Keratinocyte (primary cell): Measurements from ENCODE around the gene BMAL2. TPM values are rescaled to one million over a fixed set of nuclear protein-coding genes. Genes with fewer than 3 reads are reported as not detected.

Experiments used
- DNase-seq: peaks from one replicate; pipeline ENCODE4 v3.0.0-alpha.2; 2011; ENCODE audit warnings: low read depth, missing footprints, low spot score
- FAIRE-seq: peaks from 2 replicates; lab custom pipeline; 2011; peaks lifted over from hg19 to GRCh38; lab: Jason Lieb, UNC
- H2AFZ ChIP-seq: 2 replicates; pipeline ENCODE4 v1.6.0; 2012; ENCODE audit warnings: low read length, control low read depth, inconsistent platforms; ENCODE audit not compliant: control insufficient read depth
- H3K27ac ChIP-seq: 2 replicates; pipeline ENCODE4 v1.5.1; 2011; ENCODE audit warnings: low read length; ENCODE audit not compliant: control insufficient read depth, insufficient read depth
- H3K27me3 ChIP-seq: 3 replicates; pipeline ENCODE4 v1.6.0; 2011; ENCODE audit warnings: low read length; ENCODE audit not compliant: control insufficient read depth, insufficient read depth; ENCODE audit errors: extremely low read depth
- H3K36me3 ChIP-seq, 2 experiments: 2 replicates in 1 of 2; 3 replicates in 1 of 2; pipeline ENCODE4 v1.5.1; 2011; ENCODE audit warnings: low read length in 2 of 2, mild to moderate bottlenecking in 1 of 2; ENCODE audit not compliant: control insufficient read depth in 2 of 2, insufficient read depth in 2 of 2; ENCODE audit errors: extremely low read depth in 1 of 2
- H3K4me1 ChIP-seq: 3 replicates; pipeline ENCODE4 v1.5.1; 2011; ENCODE audit warnings: low read length; ENCODE audit not compliant: control insufficient read depth, insufficient read depth; ENCODE audit errors: extremely low read depth
- H3K4me2 ChIP-seq: 3 replicates; pipeline ENCODE4 v1.6.0; 2011; ENCODE audit warnings: low read depth, low read length; ENCODE audit not compliant: control insufficient read depth, insufficient read depth; ENCODE audit errors: extremely low read depth
- H3K4me3 ChIP-seq, 3 experiments: fragments of 200-600 bp in 1 of 3; sonication (generic) in 1 of 3; 2 replicates in 2 of 3; 3 replicates in 1 of 3; pipeline ENCODE4 v1.5.1; 2011 to 2016; ENCODE audit warnings: low read length in 3 of 3, mild to moderate bottlenecking in 3 of 3, control low read depth in 2 of 3, inconsistent platforms in 1 of 3, low read depth in 1 of 3, mixed read lengths in 1 of 3, mixed run types in 1 of 3, moderate library complexity in 1 of 3; ENCODE audit not compliant: control insufficient read depth in 2 of 3, insufficient read depth in 2 of 3; ENCODE audit errors: extremely low read depth in 1 of 3
- H3K79me2 ChIP-seq: 2 replicates; pipeline ENCODE4 v1.6.0; 2012; ENCODE audit warnings: low read length; ENCODE audit not compliant: control insufficient read depth, insufficient read depth
- H3K9ac ChIP-seq: 3 replicates; pipeline ENCODE4 v1.6.0; 2011; ENCODE audit warnings: low read length; ENCODE audit not compliant: control insufficient read depth, insufficient read depth; ENCODE audit errors: extremely low read depth
- H3K9me1 ChIP-seq: 3 replicates; pipeline ENCODE4 v1.6.0; 2011; ENCODE audit warnings: low read length; ENCODE audit not compliant: control insufficient read depth, insufficient read depth; ENCODE audit errors: extremely low read depth
- H3K9me3 ChIP-seq: 2 replicates; pipeline ENCODE4 v1.5.1; 2012; ENCODE audit warnings: low read depth, low read length; ENCODE audit not compliant: control insufficient read depth
- H4K20me1 ChIP-seq: 3 replicates; pipeline ENCODE4 v1.6.0; 2011; ENCODE audit warnings: low read length; ENCODE audit not compliant: control insufficient read depth, insufficient read depth; ENCODE audit errors: extremely low read depth
- CTCF ChIP-seq, 3 experiments: IDR thresholded peaks in 1 of 3; conservative IDR thresholded peaks in 1 of 3; optimal IDR thresholded peaks in 1 of 3; 2 replicates in 2 of 3; 3 replicates in 1 of 3; pipeline versions ENCODE3 to v1.5.1; 2011; ENCODE audit warnings: low read length in 3 of 3, mild to moderate bottlenecking in 3 of 3, moderate library complexity in 2 of 3, control low read depth in 1 of 3, inconsistent platforms in 1 of 3; ENCODE audit not compliant: insufficient read depth in 2 of 3; ENCODE audit errors: extremely low read depth in 1 of 3
- EZH2 ChIP-seq: IDR thresholded peaks from one replicate; pipeline ENCODE4 v1.6.1; 2012; ENCODE audit warnings: inconsistent platforms, mild to moderate bottlenecking, low read length, moderate library complexity
- dilution Hi-C: fragments of 300-500 bp; cut with MboI; formaldehyde crosslinking; loops from one replicate; pipeline ENCODE4 v1.7.0; 2020; ENCODE audit warnings: low sequenced_read_pairs; ENCODE audit not compliant: extremely low pct_ligation_motif_present
- polyA plus RNA-seq, 5 experiments: library from polyadenylated mRNA; depleted of rRNA in 3 of 5; stranded (reverse) in 3 of 5; stranded (forward) in 1 of 5; unstranded in 1 of 5; fragments of >200 nt; gene quantifications; 1 replicate in 1 of 5; 2 replicates in 3 of 5; 3 replicates in 1 of 5; pipeline versions ENCODE4 v1.2.1 to v1.2.3, GENCODE V29; 2011 to 2012; ENCODE audit warnings: missing spikeins in 2 of 5, low read depth in 1 of 5, low replicate concordance in 1 of 5

The BMAL2 gene
- polyA plus RNA-seq, 1 donor (not counting 4 experiments of a cell fraction or from before 2014, with no cell fraction given), result 33.6 TPM

- Histone ChIP-seq H4K20me1 (no peaks in the 10 kb centered on the region), H3K4me2 (no peak overlapping the region), H3K27ac (no peak overlapping the region), H3K9me3 (no peaks in the 10 kb centered on the region), H3K4me3 (no peak overlapping the region), H3K79me2 (no peaks in the 10 kb centered on the region), H3K27me3 (no peaks in the 10 kb centered on the region), H3K4me1 (no peaks in the 10 kb centered on the region), H3K36me3 (peaks cover 5 to 8% of the 10 kb centered on the region in 2 experiments), H2AFZ (no peak overlapping the region), H3K9ac (no peak overlapping the region), H3K9me1 (no peaks in the 10 kb centered on the region)
- no peak for TF ChIP-seq CTCF (optimal IDR thresholded peaks at IDR 0.05 in 1 of 3, IDR thresholded peaks at IDR 0.05 in 1 of 3, conservative IDR thresholded peaks at IDR 0.05 in 1 of 3; ENCODE audit: extremely low read depth in 1 of 3, insufficient read depth in 2 of 3, low read length in 3 of 3)
- TF ChIP-seq EZH2, result no peak
- dilution Hi-C loops, result no loop called here
- FAIRE-seq, result no peak
- DNase-seq, result no peak
These were observed 27.8 kb upstream of the BMAL2 start for GRCh38 chr12:27304856-27305255.

DNA sequence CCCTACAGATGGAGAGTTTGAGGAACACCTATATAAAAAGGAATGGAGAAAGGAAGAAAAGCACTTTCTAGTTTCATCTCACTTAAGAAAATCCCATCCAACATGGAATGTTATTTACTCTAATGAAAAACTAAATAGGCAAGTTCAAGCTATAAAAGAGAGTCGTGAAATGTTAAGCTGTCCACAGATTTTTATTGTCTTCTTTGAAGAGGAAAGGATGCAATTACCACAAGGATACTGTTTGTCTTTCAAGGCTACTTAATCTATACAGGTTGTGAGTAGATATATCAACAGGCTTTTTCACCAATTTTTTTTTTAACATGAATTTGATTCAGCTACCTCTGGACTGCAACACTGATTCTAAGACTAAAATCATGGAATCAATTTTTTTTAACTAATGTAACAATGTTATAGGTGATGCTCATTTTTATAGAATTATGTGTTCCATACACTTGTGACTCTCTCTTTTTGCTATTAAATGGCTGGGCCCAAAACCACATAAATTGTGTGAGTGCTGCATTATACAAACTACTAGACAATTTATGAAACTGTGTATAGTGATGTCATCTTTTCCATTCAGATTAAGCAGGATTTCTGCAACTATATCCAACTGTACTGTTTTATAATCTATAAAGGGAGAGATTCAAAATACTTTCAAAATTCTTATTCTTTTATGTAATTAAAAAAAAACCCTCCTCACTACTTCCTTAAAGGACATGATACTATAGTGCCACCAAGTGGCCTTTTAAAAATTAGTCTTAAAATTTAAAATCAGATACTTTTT lies 26.8 kb upstream of the BMAL2 start:
- Histone ChIP-seq H4K20me1 (no peaks in the 10 kb centered on the region), H3K36me3 (peaks cover 5 to 8% of the 10 kb centered on the region in 2 experiments), H3K9ac (no peak overlapping the region), H3K9me1 (no peaks in the 10 kb centered on the region), H3K4me3 (no peak overlapping the region), H3K79me2 (no peaks in the 10 kb centered on the region), H3K27me3 (no peaks in the 10 kb centered on the region), H3K4me2 (no peak overlapping the region), H3K9me3 (no peaks in the 10 kb centered on the region), H3K27ac (no peak overlapping the region), H2AFZ (no peak overlapping the region), H3K4me1 (no peaks in the 10 kb centered on the region)
- dilution Hi-C loops, result no loop called here
- DNase-seq, result no peak
- FAIRE-seq, result no peak
- TF ChIP-seq CTCF (optimal IDR thresholded peaks at IDR 0.05 in 1 of 3, IDR thresholded peaks at IDR 0.05 in 1 of 3, conservative IDR thresholded peaks at IDR 0.05 in 1 of 3; ENCODE audit: extremely low read depth in 1 of 3, insufficient read depth in 2 of 3, low read length in 3 of 3) (no peak), EZH2 (no peak)
